ENCODE results near the gene CRHR2. TPM values are rescaled to one million over a fixed set of nuclear protein-coding genes. Genes with fewer than 3 reads are reported as not detected.

CRHR2 gene
- total RNA-seq, 1 donor from 2014 or later = not detected

- no peak for TF ChIP-seq CTCF (conservative IDR thresholded peaks at IDR 0.05; ENCODE audit: low read depth, low read length)
- DNase-seq (ENCODE audit: low read depth) = no peak
- H3K4me3 ChIP-seq (ENCODE audit: low read depth, low read length) = no peak overlapping the region
Observed at GRCh38 chr7:30692882-30693281, 10.6 kb upstream of the CRHR2 start.

GRCh38 chr7:30692438-30692837 lies 10.2 kb upstream of the CRHR2 start:
- no peak for TF ChIP-seq CTCF (conservative IDR thresholded peaks at IDR 0.05; ENCODE audit: low read depth, low read length)
- no peak for DNase-seq (ENCODE audit: low read depth)

GRCh38 chr7:30690011-30690410 lies 7.8 kb upstream of the CRHR2 start:
- DNase-seq (ENCODE audit: low read depth) = no peak
- H3K4me3 ChIP-seq (ENCODE audit: low read depth, low read length) = no peak overlapping the region
- no peak for TF ChIP-seq CTCF (conservative IDR thresholded peaks at IDR 0.05; ENCODE audit: low read depth, low read length)

More at GRCh38 chr7:30692438-30692837, 10.2 kb upstream of the CRHR2 start:
- H3K4me3 ChIP-seq (ENCODE audit: low read depth, low read length) = no peak overlapping the region

GRCh38 chr7:30688718-30689221 lies 6.5 kb upstream of the CRHR2 start:
- no peak for TF ChIP-seq CTCF (conservative IDR thresholded peaks at IDR 0.05; ENCODE audit: low read depth, low read length)
- H3K4me3 ChIP-seq (ENCODE audit: low read depth, low read length) = no peak overlapping the region
- DNase-seq (ENCODE audit: low read depth) = peak; percentile 20

GRCh38 chr7:30687604-30688003 lies 5.3 kb upstream of the CRHR2 start:
- H3K4me3 ChIP-seq (ENCODE audit: low read depth, low read length) = no peak overlapping the region
- DNase-seq (ENCODE audit: low read depth) = no peak
- no peak for TF ChIP-seq CTCF (conservative IDR thresholded peaks at IDR 0.05; ENCODE audit: low read depth, low read length)

GRCh38 chr7:30684351-30684750 lies 2.1 kb upstream of the CRHR2 start:
- no peak for DNase-seq (ENCODE audit: low read depth)
- no peak for TF ChIP-seq CTCF (conservative IDR thresholded peaks at IDR 0.05; ENCODE audit: low read depth, low read length)
- H3K4me3 ChIP-seq (ENCODE audit: low read depth, low read length) = no peak overlapping the region

GRCh38 chr7:30683816-30684215 lies 1.6 kb upstream of the CRHR2 start:
- TF ChIP-seq CTCF (conservative IDR thresholded peaks at IDR 0.05; ENCODE audit: low read depth, low read length) = no peak
- no peak overlapping the region for H3K4me3 ChIP-seq (ENCODE audit: low read depth, low read length)
- DNase-seq (ENCODE audit: low read depth) = no peak
